H1 (cell line): ENCODE results near the gene FAT2. TPM values are rescaled to one million over a fixed set of nuclear protein-coding genes. Genes with fewer than 3 reads are reported as not detected.

Experiments
- CTCF ChIA-PET: fragments of 300-600 bp; sonication (Branson Sonifier 250); formaldehyde crosslinking; loops from one replicate; lab custom pipeline; 2021; ENCODE audit not compliant: partially characterized antibody; lab: Charles Lee
- POLR2A ChIA-PET: fragments of 300-600 bp; sonication (Branson Sonifier 250); formaldehyde crosslinking; loops from one replicate; lab custom pipeline; 2021; ENCODE audit warnings: inconsistent platforms; ENCODE audit not compliant: partially characterized antibody; lab: Charles Lee
- DNase-seq, 2 experiments: peaks; one replicate each; pipeline versions ENCODE4 v3.0.0 to v3.0.0-alpha.2; 2010 to 2022; ENCODE audit warnings: low spot score in 2 of 2, low read depth in 1 of 2, mixed read lengths in 1 of 2
- FAIRE-seq: peaks from 2 replicates; lab custom pipeline; 2011; peaks lifted over from hg19 to GRCh38; lab: Jason Lieb, UNC
- H2AFZ ChIP-seq: 2 replicates; pipeline ENCODE4 v1.8.1; 2012; ENCODE audit warnings: low read length, inconsistent platforms
- H2AK5ac ChIP-seq: 2 replicates; pipeline ENCODE4 v1.6.1; 2013; ENCODE audit warnings: low read depth, low read length
- H2BK120ac ChIP-seq: replicated peaks from 2 replicates; pipeline ENCODE3; 2013; ENCODE audit warnings: low read depth, low read length, inconsistent platforms
- H2BK12ac ChIP-seq: 2 replicates; pipeline ENCODE4 v1.6.1; 2013; ENCODE audit warnings: low read depth, low read length
- H2BK15ac ChIP-seq: 2 replicates; pipeline ENCODE4 v1.6.1; 2013; ENCODE audit warnings: low read length
- H2BK20ac ChIP-seq: 2 replicates; pipeline ENCODE4 v1.6.1; 2013; ENCODE audit warnings: low read length
- H2BK5ac ChIP-seq: 2 replicates; pipeline ENCODE4 v1.6.1; 2013; ENCODE audit warnings: low read depth, low read length
- H3K14ac ChIP-seq: 2 replicates; pipeline ENCODE4 v1.6.1; 2013; ENCODE audit warnings: inconsistent platforms; ENCODE audit not compliant: insufficient read length
- H3K18ac ChIP-seq: 2 replicates; pipeline ENCODE4 v1.6.1; 2013; ENCODE audit warnings: low read length; ENCODE audit errors: extremely low read depth
- H3K23ac ChIP-seq: 2 replicates; pipeline ENCODE4 v1.6.1; 2013; ENCODE audit warnings: inconsistent platforms; ENCODE audit not compliant: insufficient read length
- H3K23me2 ChIP-seq: 2 replicates; pipeline ENCODE4 v1.6.1; 2013; ENCODE audit warnings: low read depth, low read length
- H3K27ac ChIP-seq: 2 replicates; pipeline ENCODE4 v1.6.1; 2011; ENCODE audit warnings: low read depth, low read length, inconsistent platforms
- H3K27me3 ChIP-seq, 4 experiments: replicated peaks in 1 of 4; 1 replicate in 1 of 4; 2 replicates in 3 of 4; pipeline versions ENCODE4 v1.6.1 to v1.8.1; 2011 to 2013; ENCODE audit warnings: low read length in 3 of 4, mild to moderate bottlenecking in 3 of 4, inconsistent platforms in 2 of 4, mixed read lengths in 2 of 4, moderate library complexity in 1 of 4; ENCODE audit not compliant: control insufficient read depth in 3 of 4, insufficient read depth in 3 of 4; ENCODE audit errors: extremely low read depth in 1 of 4
- H3K36me3 ChIP-seq, 4 experiments: 2 replicates each; pipeline versions ENCODE4 v1.6.1 to v1.8.1; 2011 to 2013; ENCODE audit warnings: mild to moderate bottlenecking in 4 of 4, low read length in 3 of 4, moderate library complexity in 2 of 4, control low read depth in 1 of 4, inconsistent platforms in 1 of 4; ENCODE audit not compliant: insufficient read depth in 4 of 4, control insufficient read depth in 2 of 4
- H3K4ac ChIP-seq: replicated peaks from 2 replicates; pipeline ENCODE3; 2013; ENCODE audit warnings: low read length, low read depth, mixed read lengths, inconsistent platforms; ENCODE audit not compliant: insufficient read length
- H3K4me1 ChIP-seq, 4 experiments: replicated peaks in 1 of 4; 1 replicate in 1 of 4; 2 replicates in 3 of 4; pipeline versions ENCODE4 v1.6.1 to v1.8.1; 2011 to 2013; ENCODE audit warnings: low read length in 3 of 4, inconsistent platforms in 2 of 4, mixed read lengths in 1 of 4; ENCODE audit not compliant: insufficient read depth in 4 of 4, control insufficient read depth in 3 of 4
- H3K4me2 ChIP-seq, 2 experiments: 2 replicates each; pipeline versions ENCODE4 v1.6.1 to v1.8.1; 2011 to 2013; ENCODE audit warnings: low read depth in 2 of 2, low read length in 2 of 2, control low read depth in 1 of 2, inconsistent platforms in 1 of 2, mild to moderate bottlenecking in 1 of 2; ENCODE audit not compliant: insufficient read depth in 1 of 2
- H3K4me3 ChIP-seq, 4 experiments: fragments of 200-600, 300-600 bp in 1 of 4; sonication (generic), shearing (Covaris generic), sonication (Bioruptor Twin) in 1 of 4; 2 replicates each; pipeline versions ENCODE4 v1.5.1 to v1.8.1; 2011 to 2016; ENCODE audit warnings: low read length in 4 of 4, low read depth in 3 of 4, control low read depth in 2 of 4, inconsistent platforms in 2 of 4, mild to moderate bottlenecking in 2 of 4, mixed read lengths in 1 of 4, moderate library complexity in 1 of 4; ENCODE audit not compliant: insufficient read depth in 2 of 4; ENCODE audit errors: extremely low read depth in 1 of 4
- H3K56ac ChIP-seq: replicated peaks from 2 replicates; pipeline ENCODE3; 2013; ENCODE audit warnings: low read depth, mild to moderate bottlenecking, mixed read lengths, low read length, inconsistent platforms; ENCODE audit not compliant: insufficient read length
- H3K79me1 ChIP-seq: 2 replicates; pipeline ENCODE4 v1.6.1; 2013; ENCODE audit warnings: low read depth, low read length, control low read depth
- H3K79me2 ChIP-seq, 2 experiments: 2 replicates each; pipeline versions ENCODE4 v1.6.1 to v1.8.1; 2012 to 2013; ENCODE audit warnings: low read length in 2 of 2, mild to moderate bottlenecking in 2 of 2, inconsistent platforms in 1 of 2; ENCODE audit not compliant: insufficient read depth in 2 of 2, control insufficient read depth in 1 of 2
- H3K9ac ChIP-seq, 4 experiments: replicated peaks in 1 of 4; 1 replicate in 1 of 4; 2 replicates in 3 of 4; pipeline versions ENCODE4 v1.6.1 to v1.8.1; 2011 to 2013; ENCODE audit warnings: low read depth in 3 of 4, low read length in 3 of 4, control low read depth in 2 of 4, mild to moderate bottlenecking in 2 of 4, moderate library complexity in 2 of 4, inconsistent platforms in 1 of 4; ENCODE audit errors: extremely low read depth in 1 of 4
- H3K9me3 ChIP-seq, 2 experiments: 2 replicates each; pipeline versions ENCODE4 v1.6.1 to v1.8.1; 2012 to 2013; ENCODE audit warnings: mild to moderate bottlenecking in 2 of 2, moderate library complexity in 2 of 2, control low read depth in 1 of 2, inconsistent platforms in 1 of 2, low read depth in 1 of 2, low read length in 1 of 2, mixed read lengths in 1 of 2; ENCODE audit not compliant: insufficient read depth in 2 of 2
- H4K20me1 ChIP-seq, 2 experiments: replicated peaks in 1 of 2; 2 replicates each; pipeline versions ENCODE3 to v1.8.1; 2011 to 2013; ENCODE audit warnings: inconsistent platforms in 2 of 2, low read length in 2 of 2, mild to moderate bottlenecking in 1 of 2; ENCODE audit not compliant: insufficient read depth in 2 of 2, control insufficient read depth in 1 of 2
- H4K5ac ChIP-seq: 2 replicates; pipeline ENCODE4 v1.6.1; 2013; ENCODE audit warnings: low read length, low read depth, mixed read lengths, inconsistent platforms; ENCODE audit not compliant: insufficient read length
- H4K8ac ChIP-seq: 2 replicates; pipeline ENCODE4 v1.8.0; 2013; ENCODE audit warnings: mild to moderate bottlenecking, moderate library complexity, low read length, inconsistent platforms; ENCODE audit not compliant: insufficient read depth; ENCODE audit errors: extremely low read depth
- H4K91ac ChIP-seq: replicated peaks from 2 replicates; pipeline ENCODE3; 2013; ENCODE audit warnings: low read length, mixed read lengths, inconsistent platforms; ENCODE audit not compliant: insufficient read length
- CHD1 ChIP-seq: IDR thresholded peaks from 2 replicates; pipeline ENCODE4 v1.6.1; 2012; ENCODE audit warnings: low read depth, low read length, improper control_type of control experiment
- HDAC6 ChIP-seq: IDR thresholded peaks from one replicate; pipeline ENCODE4 v1.7.1; 2012; ENCODE audit warnings: low read depth, mild to moderate bottlenecking, inconsistent platforms, low read length, moderate library complexity
- JUN ChIP-seq: IDR thresholded peaks from 2 replicates; pipeline ENCODE4 v1.6.1; 2011; ENCODE audit warnings: low read depth, mild to moderate bottlenecking, improper control_type of control experiment, low read length
- KDM1A ChIP-seq: fragments of 200-600, 300-600 bp; sonication (generic); IDR thresholded peaks from 2 replicates; pipeline ENCODE4 v1.7.1; 2016; ENCODE audit warnings: mild to moderate bottlenecking, low read length, borderline replicate concordance
- NRF1 ChIP-seq: IDR thresholded peaks from 2 replicates; pipeline ENCODE4 v1.6.1; 2011; ENCODE audit warnings: mild to moderate bottlenecking, low read depth, low read length, improper control_type of control experiment
- POLR2A ChIP-seq, 2 experiments: IDR thresholded peaks; 1 replicate in 1 of 2; 2 replicates in 1 of 2; pipeline ENCODE4 v1.6.1; 2011; ENCODE audit warnings: low read depth in 2 of 2, low read length in 2 of 2, mild to moderate bottlenecking in 2 of 2; ENCODE audit errors: control extremely low read depth in 1 of 2
- RNF2 ChIP-seq: fragments of 200-900, 300-1000 bp; sonication (generic); IDR thresholded peaks from 2 replicates; pipeline ENCODE4 v1.7.1; 2016; ENCODE audit warnings: borderline replicate concordance, low read depth, mild to moderate bottlenecking, antibody characterized with exemption, low read length; ENCODE audit not compliant: poor library complexity, severe bottlenecking; ENCODE audit errors: missing control alignments
- RXRA ChIP-seq: IDR thresholded peaks from 2 replicates; pipeline ENCODE4 v1.6.1; 2011; ENCODE audit warnings: low read depth, mild to moderate bottlenecking, low read length, moderate library complexity; ENCODE audit not compliant: insufficient read depth
- SAP30 ChIP-seq: fragments of 300-600 bp; sonication (generic); IDR thresholded peaks from 2 replicates; pipeline ENCODE4 v1.7.1; 2012; ENCODE audit warnings: low read length, moderate library complexity, mild to moderate bottlenecking, inconsistent platforms; ENCODE audit not compliant: insufficient read depth, insufficient replicate concordance
- SIRT6 ChIP-seq: IDR thresholded peaks from one replicate; pipeline ENCODE4 v1.7.1; 2012; ENCODE audit warnings: low read length, inconsistent platforms
- SP2 ChIP-seq: IDR thresholded peaks from 2 replicates; pipeline ENCODE4 v1.6.1; 2012; ENCODE audit warnings: mild to moderate bottlenecking, low read length, inconsistent platforms
- SP4 ChIP-seq: IDR thresholded peaks from 2 replicates; pipeline ENCODE4 v1.6.1; 2012; ENCODE audit warnings: low read length, inconsistent platforms
- SRF ChIP-seq: IDR thresholded peaks from 2 replicates; pipeline ENCODE4 v1.6.1; 2011; ENCODE audit warnings: mild to moderate bottlenecking, low read depth, low read length, moderate library complexity
- TCF12 ChIP-seq: IDR thresholded peaks from 2 replicates; pipeline ENCODE4 v1.6.1; 2011; ENCODE audit warnings: low read depth, mild to moderate bottlenecking, low read length
- YY1 ChIP-seq: IDR thresholded peaks from 2 replicates; pipeline ENCODE4 v1.6.1; 2011; ENCODE audit warnings: low read depth, mild to moderate bottlenecking, low read length
- WGBS, 2 experiments: shearing (Covaris generic) in 1 of 2; methylation state at CpG; one replicate each; pipeline versions ENCODE4 v1.1.6 to v1.1.7; 2013 to 2015; ENCODE audit warnings: low lambda C conversion rate in 2 of 2, mixed read lengths in 2 of 2, inconsistent platforms in 1 of 2, low coverage in 1 of 2, missing lambda C conversion rate in 1 of 2; ENCODE audit not compliant: insufficient replicate concordance in 2 of 2, insufficient coverage in 1 of 2, insufficient read length in 1 of 2; ENCODE audit errors: extremely low coverage in 1 of 2, missing lambda C conversion rate in 1 of 2; 5-methylcytosine and 5-hydroxymethylcytosine counted together
- polyA plus RNA-seq, 7 experiments: library from polyadenylated mRNA; depleted of rRNA in 3 of 7; stranded (reverse) in 5 of 7; unstranded in 2 of 7; fragments of >200 nt in 5 of 7; fragments of 200-250 nt in 2 of 7; gene quantifications; 1 replicate in 5 of 7; 2 replicates in 1 of 7; 4 replicates in 1 of 7; pipeline versions ENCODE4 v1.2.1 to v1.2.3, GENCODE V29; 2011 to 2013; ENCODE audit warnings: missing spikeins in 2 of 7, mixed read lengths in 2 of 7
- total RNA-seq: library from RNA; stranded (reverse); fragmentation: NEBNext Ultra II Directional; extraction: Animal tissue kit (Norgen Biotek cat#: 25700); gene quantifications from 2 replicates; pipeline ENCODE4 v1.2.1, GENCODE V29; 2021

FAT2 gene
- total and polyA plus RNA-seq, 2 of the 8 experiments (the other 6 are each of a cell fraction or from before 2014, with no cell fraction given) = 0.12 to 0.30 TPM

GRCh38 chr5:151574444-151574996 is 16.6 kb downstream of the FAT2 start:
- Histone ChIP-seq H3K4ac (no peak overlapping the region), H4K8ac (no peak overlapping the region), H2AFZ (no peak overlapping the region), H3K9me3 (no peaks in the 10 kb centered on the region), H3K18ac (no peak overlapping the region), H2BK20ac (no peak overlapping the region), H3K36me3 (no peaks in the 10 kb centered on the region), H4K5ac (no peak overlapping the region), H3K56ac (no peak overlapping the region), H2AK5ac (no peak overlapping the region), H3K79me2 (no peaks in the 10 kb centered on the region), H3K4me3 (no peak overlapping the region), H4K91ac (no peak overlapping the region), H2BK12ac (no peak overlapping the region), H2BK15ac (no peak overlapping the region), H3K23me2 (no peaks in the 10 kb centered on the region), H4K20me1 (no peaks in the 10 kb centered on the region), H3K27ac (no peak overlapping the region), H3K14ac (no peak overlapping the region), H3K79me1 (no peaks in the 10 kb centered on the region), H2BK120ac (no peak overlapping the region), H3K4me2 (no peak overlapping the region), H3K27me3 (peaks cover 0 to 16% (median 4%) of the 10 kb centered on the region in 4 experiments; a peak in 3 of 7 replicates), H3K9ac (no peak overlapping the region), H3K23ac (no peak overlapping the region), H2BK5ac (no peak overlapping the region), H3K4me1 (peaks cover 0 to 15% (median 7%) of the 10 kb centered on the region in 4 experiments; a peak in 4 of 7 replicates)
- WGBS, 2 experiments = 88% methylated on average over 1 of the region's 1 CpG; no CpG with 5 or more reads in 1 of the 2 experiments
- ChIA-PET CTCF (interaction anchor here (0.6 to 1.6 kb wide), 4 partner anchors 21 to 51 kb away, joined by 3 to 4 read pairs (median 4); no protein-coding TSS in a partner anchor), POLR2A (no interaction called here)
- FAIRE-seq (no peak), DNase-seq (no peak)
- TF ChIP-seq SRF = no peak
- no peak for TF ChIP-seq JUN
- TF ChIP-seq SP4 = no peak
- TF ChIP-seq SP2 = no peak
- TF ChIP-seq TCF12 = no peak
- TF ChIP-seq SAP30 = no peak
- TF ChIP-seq CHD1 = no peak
- no peak for TF ChIP-seq POLR2A (IDR thresholded peaks at IDR 0.05; ENCODE audit: control extremely low read depth in 1 of 2, low read depth in 2 of 2, low read length in 2 of 2)
- no peak for TF ChIP-seq KDM1A
- no peak for TF ChIP-seq RXRA
- TF ChIP-seq RNF2 = no peak
- no peak for TF ChIP-seq SIRT6
- no peak for TF ChIP-seq YY1
- no peak for TF ChIP-seq HDAC6
- TF ChIP-seq NRF1 = no peak
